Naive thymus-derived CD8-positive, alpha-beta T cell (primary cell): Measurements from ENCODE around the gene HABP2. TPM values are rescaled to one million over a fixed set of nuclear protein-coding genes. Genes with fewer than 3 reads are reported as not detected.

Experiments
- ATAC-seq, 2 donors: fragments of 150-1000 bp; cut with Tn5 transposase in 1 of 2; sonication (Bioruptor Pico), chemical (Tn5 transposase) in 1 of 2; 1 replicate in 1 of 2; 2 replicates in 1 of 2; pipeline ENCODE4 v1.10.0; 2021; ENCODE audit warnings: mild to moderate bottlenecking in 2 of 2, moderate library complexity in 2 of 2
- POLR2A ChIA-PET: fragments of 350-600 bp; sonication (Branson Sonifier 250); formaldehyde crosslinking; loops from one replicate; lab custom pipeline; 2021; ENCODE audit warnings: antibody characterized with exemption; lab: Charles Lee
- DNase-seq, 10 donors: peaks; one replicate each; pipeline versions ENCODE4 v3.0.0 to v3.0.0-alpha.2; 2020 to 2022
- H3K27ac Mint-ChIP-seq, 10 donors: one replicate each; pipeline ENCODE4 v1.8.0; 2020 to 2022; ENCODE audit warnings: mild to moderate bottlenecking in 10 of 10, mixed read lengths in 10 of 10, moderate library complexity in 4 of 10, inconsistent platforms in 1 of 10
- H3K27me3 Mint-ChIP-seq, 5 donors: one replicate each; pipeline ENCODE4 v1.8.0; 2021 to 2022; ENCODE audit warnings: mixed read lengths in 5 of 5
- H3K36me3 Mint-ChIP-seq, 3 donors: one replicate each; pipeline ENCODE4 v1.8.0; 2020 to 2022; ENCODE audit warnings: mixed read lengths in 3 of 3, mild to moderate bottlenecking in 2 of 3, inconsistent platforms in 1 of 3
- H3K4me1 Mint-ChIP-seq, 4 donors: one replicate each; pipeline ENCODE4 v1.8.0; 2021 to 2022; ENCODE audit warnings: mixed read lengths in 4 of 4
- H3K4me3 Mint-ChIP-seq, 10 donors: one replicate each; pipeline ENCODE4 v1.8.0; 2020 to 2022; ENCODE audit warnings: mild to moderate bottlenecking in 10 of 10, mixed read lengths in 10 of 10, moderate library complexity in 6 of 10, inconsistent platforms in 1 of 10
- H3K9me3 Mint-ChIP-seq, 9 donors: one replicate each; pipeline ENCODE4 v1.8.0; 2020 to 2022; ENCODE audit warnings: mixed read lengths in 9 of 9, mild to moderate bottlenecking in 3 of 9, inconsistent platforms in 1 of 9, moderate library complexity in 1 of 9
- polyA plus RNA-seq, 3 donors: library from polyadenylated mRNA; unstranded; fragments of 300-500 nt; fragmentation: Illumina TruSeq; gene quantifications; one replicate each; pipeline ENCODE4 v1.2.3, GENCODE V29; 2021
- total RNA-seq, 8 experiments: library from RNA in 2 of 8; stranded (reverse) in 2 of 8; gene quantifications; one replicate each; pipeline ENCODE4 v1.2.3 and lab custom pipeline; 2021 to 2026

HABP2 gene
- total and polyA plus RNA-seq, 5 experiments from 2014 or later = not detected

GRCh38 chr10:113520261-113520660 lies 32.6 kb upstream of the HABP2 start:
- Mint-ChIP-seq H3K4me3 (no peak overlapping the region), H3K4me1 (no peaks in the 10 kb centered on the region), H3K36me3 (no peaks in the 10 kb centered on the region), H3K27me3 (peaks cover 0 to 24% (median 5%) of the 10 kb centered on the region in 5 donors), H3K9me3 (no peaks in the 10 kb centered on the region), H3K27ac (no peak overlapping the region)
- DNase-seq (no peak), ATAC-seq (no peak)
- POLR2A ChIA-PET = no interaction called here

GRCh38 chr10:113520690-113521474 lies 32.0 kb upstream of the HABP2 start:
- Mint-ChIP-seq H3K27ac (no peak overlapping the region), H3K36me3 (no peaks in the 10 kb centered on the region), H3K4me3 (no peak overlapping the region), H3K4me1 (no peaks in the 10 kb centered on the region), H3K27me3 (peaks cover 0 to 24% (median 5%) of the 10 kb centered on the region in 5 donors), H3K9me3 (no peaks in the 10 kb centered on the region)
- POLR2A ChIA-PET = no interaction called here
- DNase-seq = peak in 1 of 10 donors; percentile 5
- no peak for ATAC-seq

DNA sequence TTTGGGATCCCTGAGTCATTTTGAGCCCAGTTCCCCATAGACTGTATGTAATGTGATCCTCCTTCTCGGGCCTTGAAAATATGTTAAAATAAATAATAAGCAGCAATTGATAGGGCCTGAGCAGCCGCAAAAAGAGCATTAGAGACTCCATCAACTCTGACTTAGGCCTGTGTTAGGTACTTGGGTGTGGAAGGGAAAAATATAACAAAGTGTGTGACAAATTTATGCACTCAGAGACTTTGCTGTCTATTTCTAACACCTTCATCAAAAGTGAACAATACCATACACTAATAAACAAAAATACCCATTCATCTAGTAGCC lies 31.4 kb upstream of the HABP2 start:
- no peak overlapping the region for H3K4me3 Mint-ChIP-seq
- no peaks in the 10 kb centered on the region for H3K36me3 Mint-ChIP-seq
- H3K4me1 Mint-ChIP-seq = no peaks in the 10 kb centered on the region
- DNase-seq = no peak
- no peaks in the 10 kb centered on the region for H3K9me3 Mint-ChIP-seq
- no peak for ATAC-seq
- POLR2A ChIA-PET = no interaction called here
- H3K27ac Mint-ChIP-seq = no peak overlapping the region
- peaks cover 0 to 24% (median 5%) of the 10 kb centered on the region in 5 donors for H3K27me3 Mint-ChIP-seq

GRCh38 chr10:113522460-113522859 lies 30.4 kb upstream of the HABP2 start:
- no peaks in the 10 kb centered on the region for H3K9me3 Mint-ChIP-seq
- H3K27me3 Mint-ChIP-seq = peaks cover 0 to 24% (median 4%) of the 10 kb centered on the region in 5 donors
- POLR2A ChIA-PET = no interaction called here
- H3K4me1 Mint-ChIP-seq = no peaks in the 10 kb centered on the region
- H3K27ac Mint-ChIP-seq = no peak overlapping the region
- ATAC-seq = no peak
- H3K4me3 Mint-ChIP-seq = no peak overlapping the region
- no peak for DNase-seq
- H3K36me3 Mint-ChIP-seq = no peaks in the 10 kb centered on the region

DNA sequence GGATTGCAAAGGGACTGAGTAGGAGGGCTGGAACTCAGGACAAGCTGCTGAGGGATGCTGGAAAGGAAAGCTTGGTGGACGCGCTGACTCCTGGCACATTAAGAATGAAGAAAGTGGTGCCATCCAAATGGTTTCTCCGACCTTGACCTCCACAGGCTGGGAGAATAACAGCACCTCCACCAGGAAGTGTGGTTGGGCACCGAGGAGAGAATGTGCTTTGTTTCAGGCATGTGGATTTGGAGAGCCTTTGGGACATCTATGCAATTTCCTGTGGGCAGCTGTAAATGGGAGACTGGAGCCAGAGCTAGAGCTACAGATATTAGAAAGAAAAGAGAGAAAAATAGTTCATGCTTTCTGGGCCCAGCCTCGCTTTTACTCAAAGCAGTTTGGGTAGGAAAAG lies 29.8 kb upstream of the HABP2 start:
- H3K27ac Mint-ChIP-seq = no peak overlapping the region
- ATAC-seq (no peak), DNase-seq (no peak)
- no peaks in the 10 kb centered on the region for H3K9me3 Mint-ChIP-seq
- H3K27me3 Mint-ChIP-seq = peaks cover 0 to 24% (median 2%) of the 10 kb centered on the region in 5 donors
- H3K4me3 Mint-ChIP-seq = no peak overlapping the region
- H3K4me1 Mint-ChIP-seq = no peaks in the 10 kb centered on the region
- POLR2A ChIA-PET = no interaction called here
- H3K36me3 Mint-ChIP-seq = no peaks in the 10 kb centered on the region

DNA sequence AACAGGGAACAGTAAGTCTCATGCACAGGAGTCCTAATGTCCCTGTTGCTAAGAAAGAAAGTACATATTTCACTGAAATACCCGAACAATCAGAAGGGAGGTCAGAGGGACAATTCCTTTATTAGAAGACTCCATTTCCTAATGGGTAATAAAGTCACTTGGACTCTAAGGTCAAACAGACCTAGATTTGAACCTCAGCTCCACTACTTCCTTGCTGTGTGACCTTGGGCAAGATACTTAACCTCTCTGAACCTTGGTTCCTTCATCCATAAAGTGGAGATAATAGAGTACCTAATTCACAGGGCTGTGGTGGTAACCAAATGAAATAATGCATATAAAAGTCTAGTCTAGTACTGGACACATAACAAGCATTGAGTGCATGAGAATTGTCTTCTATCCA lies 29.2 kb upstream of the HABP2 start:
- Mint-ChIP-seq H3K27ac (no peak overlapping the region), H3K36me3 (no peaks in the 10 kb centered on the region), H3K4me1 (no peaks in the 10 kb centered on the region), H3K9me3 (no peaks in the 10 kb centered on the region), H3K27me3 (peaks cover 0 to 24% (median 2%) of the 10 kb centered on the region in 5 donors), H3K4me3 (no peak overlapping the region)
- ATAC-seq = no peak
- no peak for DNase-seq
- POLR2A ChIA-PET = no interaction called here

GRCh38 chr10:113524120-113524519 lies 28.7 kb upstream of the HABP2 start:
- DNase-seq = no peak
- POLR2A ChIA-PET = no interaction called here
- Mint-ChIP-seq H3K4me3 (no peak overlapping the region), H3K27me3 (peaks cover 0 to 27% (median 2%) of the 10 kb centered on the region in 5 donors), H3K4me1 (no peaks in the 10 kb centered on the region), H3K27ac (no peak overlapping the region), H3K9me3 (no peaks in the 10 kb centered on the region), H3K36me3 (no peaks in the 10 kb centered on the region)
- no peak for ATAC-seq

DNA sequence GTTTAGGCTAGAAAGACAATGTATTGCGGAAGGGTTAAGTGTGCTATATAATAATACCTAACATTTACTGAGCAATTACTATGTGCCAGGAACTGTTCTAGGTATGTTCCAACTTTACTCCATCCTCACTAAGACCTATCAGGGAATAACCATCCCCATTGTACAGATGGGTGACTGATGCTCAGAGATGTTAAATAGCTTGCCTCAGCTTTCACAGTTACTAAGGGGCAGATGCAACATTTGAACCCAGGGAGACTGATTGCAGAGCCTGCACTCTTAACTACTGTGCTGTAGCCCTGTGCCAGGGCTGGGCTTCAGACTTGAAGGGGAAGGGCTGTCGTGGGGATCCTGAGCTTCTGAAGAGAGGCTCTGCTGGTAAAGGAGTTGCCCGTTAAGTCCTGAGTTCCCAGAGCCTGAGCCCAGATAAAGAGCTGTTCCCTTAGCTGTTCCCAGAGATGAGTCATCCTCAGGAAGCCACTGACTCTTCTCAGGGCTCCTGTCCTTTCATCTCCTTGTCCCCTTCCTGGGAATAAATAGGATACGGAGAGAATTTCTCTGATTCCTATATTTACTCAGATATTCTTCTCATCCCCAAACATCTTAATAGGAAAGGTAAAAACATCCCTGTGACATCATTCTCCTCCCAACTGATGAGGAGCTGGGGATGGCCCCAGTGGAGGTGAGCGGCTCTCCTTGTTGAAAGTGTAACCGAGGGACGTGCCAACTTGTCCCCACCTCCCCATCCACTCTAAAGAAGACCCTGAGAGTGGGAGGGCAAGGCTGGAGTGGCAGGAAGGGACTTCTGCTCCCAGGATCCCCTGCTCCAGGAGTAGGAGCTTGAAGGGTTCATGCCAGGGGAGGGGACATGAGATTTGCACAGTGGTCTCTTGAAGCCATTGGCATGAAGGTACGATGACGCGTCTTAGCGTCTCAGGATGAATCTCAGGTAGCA lies 28.0 kb upstream of the HABP2 start:
- Mint-ChIP-seq H3K9me3 (no peaks in the 10 kb centered on the region), H3K27ac (no peak overlapping the region), H3K27me3 (peaks cover under 1 to 34% (median 4%) of the 10 kb centered on the region in 5 donors), H3K4me1 (no peaks in the 10 kb centered on the region), H3K36me3 (no peaks in the 10 kb centered on the region), H3K4me3 (no peak overlapping the region)
- POLR2A ChIA-PET = no interaction called here
- ATAC-seq (no peak), DNase-seq (no peak)

DNA sequence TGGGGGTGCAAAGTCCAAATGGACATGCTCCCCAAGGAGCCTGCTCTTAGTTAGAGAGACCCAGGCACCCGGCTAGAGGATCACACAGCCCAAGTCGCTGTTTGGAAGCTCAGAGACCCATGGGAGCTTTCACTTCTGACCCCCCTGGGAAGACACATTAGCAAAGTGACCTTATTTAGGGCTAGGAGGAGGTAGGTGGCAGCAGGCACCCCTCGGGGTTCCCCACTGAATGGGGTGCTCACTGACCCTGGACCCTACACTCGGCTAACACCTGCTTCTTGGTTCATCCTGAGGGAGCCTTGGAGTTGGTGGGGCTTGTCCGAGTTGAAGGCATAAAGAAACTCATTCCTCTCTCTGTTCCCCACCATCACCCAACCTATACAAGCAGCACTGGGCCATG lies 27.1 kb upstream of the HABP2 start:
- no peaks in the 10 kb centered on the region for H3K9me3 Mint-ChIP-seq
- no peaks in the 10 kb centered on the region for H3K4me1 Mint-ChIP-seq
- H3K4me3 Mint-ChIP-seq = no peak overlapping the region
- ATAC-seq (no peak), DNase-seq (no peak)
- H3K36me3 Mint-ChIP-seq = no peaks in the 10 kb centered on the region
- peaks cover 2 to 32% (median 4%) of the 10 kb centered on the region in 5 donors for H3K27me3 Mint-ChIP-seq
- no peak overlapping the region for H3K27ac Mint-ChIP-seq
- POLR2A ChIA-PET = no interaction called here

DNA sequence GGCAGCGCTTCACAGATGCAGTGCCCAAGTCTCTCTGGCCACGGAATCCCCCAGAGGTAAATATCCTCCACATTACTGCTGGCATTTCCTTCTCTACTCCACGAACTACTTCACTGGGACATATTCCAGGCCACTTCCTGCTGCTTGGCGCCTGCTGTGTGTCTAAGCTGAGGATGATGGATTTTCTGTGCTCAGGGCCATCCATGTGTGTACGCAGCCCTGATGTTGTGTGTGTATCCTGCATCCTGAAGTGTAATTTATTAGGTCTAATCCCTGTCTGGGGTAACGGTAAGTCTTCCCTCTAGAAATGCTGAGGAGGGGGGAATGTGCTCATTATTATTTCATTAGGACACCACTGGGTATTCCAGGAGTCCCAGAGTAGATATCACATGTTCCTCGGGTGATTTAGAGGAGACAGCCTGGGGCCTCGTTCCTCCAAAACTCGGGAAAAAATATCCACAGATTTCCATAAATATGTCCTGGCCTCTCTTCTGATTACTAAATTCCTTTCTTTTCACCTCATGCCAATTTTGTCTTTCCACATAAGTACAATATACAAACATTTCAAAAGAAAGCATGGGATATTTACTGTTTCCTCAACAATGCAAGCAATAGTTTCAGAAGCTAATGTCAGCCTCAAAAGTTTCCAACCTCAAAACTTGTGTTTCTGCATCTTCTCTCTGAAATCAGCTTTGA lies 25.5 kb upstream of the HABP2 start:
- no peak for ATAC-seq
- no peaks in the 10 kb centered on the region for H3K4me1 Mint-ChIP-seq
- H3K36me3 Mint-ChIP-seq = no peaks in the 10 kb centered on the region
- DNase-seq = no peak
- H3K4me3 Mint-ChIP-seq = no peak overlapping the region
- no peak overlapping the region for H3K27ac Mint-ChIP-seq
- H3K27me3 Mint-ChIP-seq = peaks cover 2 to 26% (median 4%) of the 10 kb centered on the region in 5 donors
- POLR2A ChIA-PET = interaction anchor here (0.5 kb wide), 1 partner anchor 705 kb away, joined by 4 read pairs; no protein-coding TSS in a partner anchor
- no peaks in the 10 kb centered on the region for H3K9me3 Mint-ChIP-seq

GRCh38 chr10:113528876-113529275 lies 24.0 kb upstream of the HABP2 start:
- POLR2A ChIA-PET = no interaction called here
- no peaks in the 10 kb centered on the region for H3K36me3 Mint-ChIP-seq
- H3K4me3 Mint-ChIP-seq = no peak overlapping the region
- no peak overlapping the region for H3K27ac Mint-ChIP-seq
- peaks cover 4 to 25% (median 9%) of the 10 kb centered on the region in 5 donors for H3K27me3 Mint-ChIP-seq
- DNase-seq = no peak
- ATAC-seq = no peak
- no peaks in the 10 kb centered on the region for H3K4me1 Mint-ChIP-seq
- no peaks in the 10 kb centered on the region for H3K9me3 Mint-ChIP-seq

DNA sequence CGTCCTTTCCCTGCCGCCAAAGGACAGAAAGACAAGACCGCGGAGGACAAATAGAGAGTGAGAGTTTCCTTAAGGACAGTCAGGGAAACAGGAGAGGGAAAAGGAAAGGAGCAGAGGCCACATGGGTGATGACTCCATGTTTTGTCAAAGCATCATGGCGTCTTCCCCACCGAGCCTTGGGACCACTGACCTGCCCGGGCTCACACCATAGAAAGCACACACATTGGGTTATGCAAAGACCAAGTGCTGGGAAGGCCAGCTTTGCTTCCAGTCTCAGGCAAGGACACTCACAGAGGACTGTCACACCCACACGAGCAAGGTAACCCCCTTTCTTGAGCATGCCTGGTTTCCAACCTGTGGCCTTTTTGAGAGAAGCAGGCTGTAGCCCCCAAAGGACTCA lies 23.3 kb upstream of the HABP2 start:
- DNase-seq = no peak
- no peaks in the 10 kb centered on the region for H3K36me3 Mint-ChIP-seq
- no peak overlapping the region for H3K4me3 Mint-ChIP-seq
- ATAC-seq = no peak
- POLR2A ChIA-PET = no interaction called here
- H3K27me3 Mint-ChIP-seq = peaks cover 4 to 31% (median 9%) of the 10 kb centered on the region in 5 donors
- no peaks in the 10 kb centered on the region for H3K4me1 Mint-ChIP-seq
- H3K27ac Mint-ChIP-seq = peak overlapping the region in 1 of 10 donors; percentile 55
- H3K9me3 Mint-ChIP-seq = no peaks in the 10 kb centered on the region

GRCh38 chr10:113530476-113530875 lies 22.4 kb upstream of the HABP2 start:
- Mint-ChIP-seq H3K27me3 (peaks cover 4 to 32% (median 12%) of the 10 kb centered on the region in 5 donors), H3K4me3 (no peak overlapping the region), H3K9me3 (no peaks in the 10 kb centered on the region), H3K4me1 (no peaks in the 10 kb centered on the region), H3K27ac (no peak overlapping the region), H3K36me3 (no peaks in the 10 kb centered on the region)
- ATAC-seq (no peak), DNase-seq (no peak)
- POLR2A ChIA-PET = no interaction called here
